ENCODE results near the gene TPRA1.

DNA sequence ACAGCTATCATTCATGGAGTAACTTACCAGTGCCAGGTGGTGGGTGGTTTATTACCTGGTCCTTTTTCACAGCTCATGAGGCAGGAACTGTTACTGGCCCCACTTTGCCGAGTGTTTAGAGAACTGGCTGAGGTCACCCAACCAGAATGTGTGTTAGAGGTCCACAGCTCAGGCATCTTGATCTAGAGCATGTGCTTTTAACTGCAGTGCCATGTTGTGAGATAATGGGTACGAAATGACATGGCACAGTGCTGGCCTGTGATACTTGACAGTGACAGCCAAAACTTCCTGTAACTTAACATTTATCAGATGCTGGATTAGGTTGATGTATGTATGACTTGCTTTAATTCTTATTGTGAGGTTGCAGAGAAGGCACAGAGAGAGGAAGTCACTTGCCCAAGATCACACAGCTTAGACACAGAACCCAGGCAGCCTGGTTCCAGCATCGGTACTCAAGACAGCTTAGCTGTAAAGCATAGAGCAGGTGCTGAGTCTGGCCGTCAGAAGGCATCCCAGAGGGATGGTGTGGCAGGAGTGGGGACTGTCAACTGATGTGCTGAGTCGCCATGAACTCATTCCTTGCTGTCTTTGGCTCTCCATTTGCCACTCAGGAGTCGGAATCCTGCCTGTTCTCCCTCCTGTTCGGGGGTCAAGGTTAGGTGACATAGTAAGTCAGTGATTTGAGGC lies 17.3 kb upstream of the TPRA1 start:
- TF ChIP-seq HNRNPH1 (optimal IDR thresholded peaks at IDR 0.05; ENCODE audit: low read depth, low read length) = no peak
- TF ChIP-seq NRF1 (conservative IDR thresholded peaks at IDR 0.05 in 1 of 2, IDR thresholded peaks at IDR 0.05 in 1 of 2) = no peak
- TF ChIP-seq, protein P1, sequence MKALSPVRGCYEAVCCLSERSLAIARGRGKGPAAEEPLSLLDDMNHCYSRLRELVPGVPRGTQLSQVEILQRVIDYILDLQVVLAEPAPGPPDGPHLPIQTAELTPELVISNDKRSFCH (CRISPR knock-in tag; IDR thresholded peaks at IDR 0.05) = no peak
- TF ChIP-seq, protein P1 (tag; IDR thresholded peaks at IDR 0.05) = no peak
- TF ChIP-seq ZFP36 (IDR thresholded peaks at IDR 0.05; ENCODE audit: low read depth, low read length, partially characterized antibody) = no peak
- TF ChIP-seq POLR2AphosphoS5 (IDR thresholded peaks at IDR 0.05; ENCODE audit: control insufficient read depth, insufficient read depth, low read depth, low read length) = no peak
- no peak for TF ChIP-seq ZEB2 (IDR thresholded peaks at IDR 0.05)
- TF ChIP-seq SRSF9 (IDR thresholded peaks at IDR 0.05; ENCODE audit: borderline replicate concordance, low read depth, low read length) = no peak
